NCI-H82 treated with DMSO at 0.1 percent for 48 hours (cell line): ENCODE measurements around the gene COG3.

Experiments used
- DNase-seq: peaks from one replicate; lab custom pipeline; 2025; ENCODE audit not compliant: unreplicated experiment; lab: John Stamatoyannopoulos, UW

COG3 gene

DNA sequence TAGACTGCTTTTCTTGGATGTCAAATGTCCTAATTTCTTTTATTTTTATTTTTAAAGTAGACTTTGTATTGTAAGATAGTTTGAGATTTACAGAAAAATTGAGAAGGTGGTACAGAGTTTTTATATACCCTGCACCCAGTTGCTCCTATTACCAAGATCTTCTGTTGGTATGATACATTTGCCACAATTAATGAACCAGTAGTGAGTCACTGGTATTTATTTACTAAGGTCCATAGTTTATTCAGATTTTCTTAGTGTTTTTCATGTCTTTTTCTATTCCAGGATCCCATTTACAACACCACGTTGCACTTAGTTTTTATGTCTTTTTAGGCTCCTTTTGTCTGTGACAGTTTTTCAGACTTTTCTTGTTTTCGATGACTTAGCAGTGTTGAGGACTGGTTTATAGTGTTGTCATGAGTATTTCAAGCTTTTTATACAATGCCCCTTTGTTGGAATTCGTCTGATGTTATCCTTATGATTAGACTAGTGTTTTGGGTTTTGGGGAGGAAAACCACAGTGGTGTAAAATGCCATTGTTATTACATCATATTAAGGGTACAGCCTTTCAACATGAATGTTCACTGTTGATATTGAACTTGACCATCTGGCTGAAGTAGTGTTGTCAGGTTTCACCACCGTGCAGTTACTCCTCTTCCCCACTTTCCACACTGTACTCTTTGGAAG lies 35.9 kb downstream of the COG3 start:
- DNase-seq, result no peak

DNA sequence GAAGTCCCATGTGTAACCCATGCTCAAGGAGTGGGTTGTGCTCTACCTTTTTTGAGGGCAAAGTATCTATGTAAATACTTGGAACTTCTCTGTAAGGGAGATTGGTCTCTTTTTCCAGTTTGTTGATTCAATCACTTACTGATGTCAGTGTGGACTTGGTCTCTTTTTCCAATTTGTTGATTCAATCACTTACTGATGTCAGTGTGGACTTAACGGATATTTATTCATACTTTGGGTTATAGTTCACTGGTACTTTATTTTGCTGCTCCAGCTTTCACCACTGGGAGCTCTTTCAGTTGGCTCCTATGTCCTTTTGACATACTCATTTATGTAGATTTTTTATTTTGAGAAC lies 36.4 kb downstream of the COG3 start:
- DNase-seq, result no peak

DNA sequence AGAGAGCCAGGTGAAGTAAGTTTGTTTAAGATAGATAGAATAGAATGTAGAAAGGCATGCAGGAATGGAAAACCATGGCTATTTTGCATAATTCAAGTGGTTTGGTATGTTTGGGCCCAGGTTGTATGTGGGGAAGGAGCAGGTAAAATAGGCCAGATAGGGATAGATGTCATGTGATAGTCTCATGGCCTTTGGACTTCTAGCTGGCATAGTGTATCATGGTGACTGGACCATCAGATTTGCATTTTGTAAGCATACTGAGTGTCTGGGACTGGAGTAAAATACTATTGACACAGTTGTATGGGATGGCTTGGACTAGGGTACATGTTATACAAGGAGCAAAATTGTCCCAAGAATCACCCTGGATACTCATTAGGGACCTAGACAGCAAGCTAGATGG lies 38.9 kb downstream of the COG3 start:
- DNase-seq, result no peak

DNA sequence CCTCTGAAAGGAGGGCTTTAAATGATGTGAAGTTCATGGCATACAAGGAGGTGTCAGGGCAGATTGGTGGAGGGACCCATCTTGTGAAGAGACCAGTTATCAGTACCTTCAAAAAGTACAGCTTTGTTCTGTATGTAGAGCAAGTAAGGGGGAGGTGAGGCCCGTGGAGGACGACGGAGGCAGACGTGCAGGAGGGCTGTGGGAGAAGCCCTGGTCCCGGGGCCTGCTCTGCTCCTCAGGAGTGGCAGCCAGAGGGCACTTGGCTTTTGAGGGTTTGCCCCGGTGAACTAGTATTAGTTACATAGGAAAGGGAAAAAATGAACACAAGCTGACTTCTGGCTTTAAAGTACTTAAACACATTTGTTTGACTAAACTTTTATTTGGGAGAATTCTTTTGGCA lies 42.1 kb downstream of the COG3 start:
- DNase-seq, result no peak

DNA sequence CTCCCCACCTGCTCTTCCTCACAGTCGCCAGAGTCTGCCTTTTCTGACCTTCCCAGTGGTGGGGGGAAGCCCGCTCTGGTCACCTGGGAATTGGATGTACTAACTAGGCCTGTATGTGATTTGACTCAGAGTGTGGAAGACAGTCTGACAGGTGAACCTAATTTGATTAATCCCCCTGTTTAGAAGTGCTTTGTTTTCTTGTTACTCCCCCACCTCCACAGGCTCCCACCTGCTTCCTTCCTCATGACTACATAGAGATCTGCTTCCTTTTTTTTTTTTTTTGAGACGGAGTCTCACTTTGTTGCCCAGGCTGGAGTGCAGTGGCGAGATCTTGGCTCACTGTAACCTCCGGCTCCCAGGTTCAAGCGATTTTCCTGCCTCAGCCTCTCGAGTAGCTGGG lies 44.0 kb downstream of the COG3 start:
- no peak for DNase-seq

DNA sequence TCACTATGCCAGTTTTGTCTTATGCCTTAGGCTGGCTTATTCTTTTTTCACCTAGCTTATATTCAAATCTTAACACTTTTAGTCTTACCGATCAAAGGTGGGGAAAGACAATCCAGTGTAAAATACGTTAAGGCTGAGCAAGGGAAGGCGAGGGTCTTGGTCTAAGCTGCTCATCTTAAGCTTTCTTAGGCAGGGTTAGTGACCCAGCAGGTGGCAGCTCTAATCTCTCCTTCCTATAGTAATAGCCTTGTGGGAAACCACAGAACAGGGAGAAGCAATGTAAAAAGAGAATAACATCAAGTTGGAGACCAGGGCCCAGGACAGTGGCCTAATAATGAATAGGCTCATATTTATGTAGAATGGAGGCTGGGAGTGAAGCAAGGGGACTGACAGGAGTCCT lies 45.9 kb downstream of the COG3 start:
- peak; percentile 90 for DNase-seq

DNA sequence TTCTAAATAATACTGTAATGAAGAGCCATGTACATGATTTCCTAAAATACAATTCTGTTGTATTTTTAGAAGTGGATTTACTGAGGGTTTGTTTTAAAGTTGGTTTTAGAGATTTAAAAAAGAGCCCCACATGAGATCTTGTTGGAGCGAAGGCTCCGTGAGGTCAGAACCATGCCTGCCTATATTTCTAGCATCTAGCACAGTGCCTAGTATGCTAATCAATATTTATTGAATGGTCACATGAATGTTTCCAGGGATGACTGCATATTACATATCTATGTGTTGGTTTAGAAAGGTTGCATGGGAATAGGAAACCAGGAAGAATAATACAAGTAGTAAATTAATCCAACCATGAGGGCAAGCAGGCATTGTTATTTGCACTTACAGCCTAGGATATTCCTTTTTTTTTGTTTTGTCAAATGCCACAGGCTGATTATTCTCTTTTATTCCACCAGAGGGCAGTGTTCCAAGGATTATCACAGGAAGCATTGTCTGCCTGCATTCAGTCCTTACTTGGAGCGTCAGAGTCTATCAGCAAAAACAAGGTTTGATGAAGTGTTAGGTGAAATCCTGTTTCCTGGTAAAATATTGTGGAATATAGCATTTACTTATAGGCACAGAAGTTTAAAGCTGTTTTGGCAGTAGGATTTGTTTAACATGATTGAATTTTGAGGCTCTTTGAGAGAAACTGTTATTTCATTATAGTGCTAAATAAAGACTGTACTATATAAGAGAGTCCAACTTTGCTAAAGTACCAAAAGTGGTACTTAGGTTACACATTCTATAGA lies 46.8 kb downstream of the COG3 start:
- DNase-seq, result peak; percentile 76

DNA sequence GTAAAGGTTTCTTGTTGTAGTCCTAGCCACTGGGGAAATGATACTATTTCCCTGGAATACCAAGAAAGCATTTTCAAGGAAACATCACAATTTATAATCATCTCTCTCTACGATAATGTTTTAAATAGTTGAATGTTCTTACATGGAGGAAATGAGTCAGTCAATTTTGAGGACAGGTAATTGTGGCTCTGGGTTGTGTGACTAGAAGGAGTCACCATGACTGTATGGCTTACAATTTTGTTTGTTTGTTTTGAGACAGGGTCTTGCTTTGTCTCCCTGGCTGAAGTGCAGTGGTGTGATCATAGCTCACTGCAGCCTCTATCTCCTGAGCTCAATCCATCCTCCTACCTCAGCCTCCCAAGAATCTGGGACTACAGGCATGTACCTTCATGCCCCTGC lies 47.4 kb downstream of the COG3 start:
- no peak for DNase-seq

DNA sequence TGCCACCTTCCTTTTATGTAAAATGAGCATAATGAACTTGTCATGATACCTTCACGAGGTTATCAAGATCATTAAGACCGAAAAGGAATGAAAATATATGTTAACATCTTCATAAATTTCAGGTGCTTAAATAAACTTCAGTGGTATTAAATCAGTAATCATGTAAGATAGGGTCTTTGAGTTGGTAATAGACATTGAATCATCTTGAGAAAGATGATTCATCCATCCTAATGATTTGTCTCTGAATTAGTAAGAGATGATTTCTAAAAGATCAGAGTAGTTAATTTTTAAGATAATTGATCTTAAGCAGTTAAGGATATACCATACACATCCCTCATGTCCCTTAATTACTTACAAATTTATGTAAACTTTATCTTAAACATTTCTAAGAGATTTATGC lies 52.0 kb downstream of the COG3 start:
- DNase-seq, result no peak

DNA sequence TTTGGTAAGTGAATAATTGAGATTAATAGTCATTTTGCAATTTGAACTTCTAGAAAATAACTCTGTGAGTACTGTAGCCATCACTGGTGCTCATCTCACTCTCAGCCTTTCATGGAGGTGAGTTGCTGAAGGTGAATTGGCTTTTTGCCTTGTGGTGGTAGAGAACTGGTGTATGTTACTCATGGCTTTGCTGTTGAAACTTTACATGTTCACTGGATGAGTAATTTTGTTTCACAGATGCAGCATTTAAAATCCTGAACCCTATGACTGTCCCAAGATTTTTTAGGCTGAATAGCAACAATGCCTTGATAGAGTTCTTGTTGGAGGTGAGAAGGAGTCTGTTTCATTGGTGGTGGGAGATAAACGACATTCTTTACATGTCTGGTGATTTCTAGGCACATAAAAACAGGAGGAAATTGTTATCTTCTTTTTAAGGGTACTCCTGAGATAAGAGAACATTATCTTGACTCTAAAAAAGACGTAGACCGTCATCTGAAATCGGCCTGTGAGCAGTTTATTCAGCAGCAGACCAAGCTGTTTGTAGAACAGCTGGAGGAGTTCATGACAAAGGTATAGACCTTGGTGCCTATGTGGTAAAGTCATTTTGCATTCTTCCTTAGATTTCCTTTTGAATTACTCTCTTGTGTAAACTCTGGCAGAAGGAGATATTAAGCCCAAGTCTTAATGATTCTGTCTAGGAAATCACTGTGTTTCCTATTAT lies 53.9 kb downstream of the COG3 start:
- DNase-seq, result no peak

DNA sequence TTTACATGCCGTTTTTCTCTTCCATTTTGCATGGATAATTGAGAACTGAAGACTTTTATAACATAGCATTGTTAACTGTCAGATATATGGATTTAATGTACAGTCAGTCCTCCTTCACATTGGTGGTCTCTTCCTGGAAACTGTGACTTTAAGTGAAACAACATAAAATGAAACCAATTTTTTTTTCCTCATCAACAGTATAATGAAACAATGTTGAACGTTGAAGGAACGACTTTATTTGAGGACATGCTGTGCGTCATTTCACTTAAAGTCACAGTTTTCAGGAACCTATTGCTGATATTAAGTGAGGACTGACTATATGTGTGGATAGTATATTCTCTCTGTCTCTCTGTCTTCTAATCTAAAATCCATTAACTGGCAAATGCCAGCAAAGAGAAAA lies 54.8 kb downstream of the COG3 start:
- no peak for DNase-seq

DNA sequence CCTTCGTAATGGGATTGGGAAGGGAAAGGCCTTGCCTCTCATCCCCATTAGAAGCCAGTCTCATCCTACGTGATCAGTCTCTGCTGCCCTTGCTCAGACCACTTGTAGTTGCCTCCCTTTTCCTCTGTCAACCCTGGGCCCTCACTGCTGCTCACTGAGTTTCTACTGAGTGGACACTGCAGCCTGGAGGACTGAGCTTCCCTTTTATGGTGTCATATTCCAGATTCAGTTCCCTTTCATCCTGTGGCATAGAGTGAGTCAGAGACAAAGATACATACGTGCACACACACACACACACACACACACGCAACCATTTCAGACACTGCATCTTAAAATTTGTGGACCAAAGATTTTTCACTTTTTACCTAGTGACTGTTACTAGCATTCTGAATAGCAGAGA lies 56.6 kb downstream of the COG3 start:
- no peak for DNase-seq

DNA sequence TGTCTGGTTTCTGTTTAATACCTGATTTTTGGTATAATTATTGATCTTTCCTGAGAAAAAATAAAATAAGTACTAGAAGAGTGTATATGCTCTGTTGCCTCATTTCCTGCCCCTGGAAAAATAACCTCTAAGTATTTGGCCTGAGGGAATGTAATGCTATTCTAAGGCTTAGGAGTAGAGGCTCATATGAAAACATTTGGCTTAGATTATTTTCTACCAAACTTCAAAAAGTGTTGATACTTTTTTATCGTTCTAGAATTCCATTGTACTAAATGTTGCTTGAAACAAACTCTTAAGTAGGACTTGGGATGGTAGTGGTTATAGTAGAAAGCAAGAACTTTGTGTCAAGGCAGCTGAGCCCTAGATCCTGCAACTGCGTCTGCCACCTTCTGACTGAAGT lies 57.8 kb downstream of the COG3 start:
- no peak for DNase-seq

DNA sequence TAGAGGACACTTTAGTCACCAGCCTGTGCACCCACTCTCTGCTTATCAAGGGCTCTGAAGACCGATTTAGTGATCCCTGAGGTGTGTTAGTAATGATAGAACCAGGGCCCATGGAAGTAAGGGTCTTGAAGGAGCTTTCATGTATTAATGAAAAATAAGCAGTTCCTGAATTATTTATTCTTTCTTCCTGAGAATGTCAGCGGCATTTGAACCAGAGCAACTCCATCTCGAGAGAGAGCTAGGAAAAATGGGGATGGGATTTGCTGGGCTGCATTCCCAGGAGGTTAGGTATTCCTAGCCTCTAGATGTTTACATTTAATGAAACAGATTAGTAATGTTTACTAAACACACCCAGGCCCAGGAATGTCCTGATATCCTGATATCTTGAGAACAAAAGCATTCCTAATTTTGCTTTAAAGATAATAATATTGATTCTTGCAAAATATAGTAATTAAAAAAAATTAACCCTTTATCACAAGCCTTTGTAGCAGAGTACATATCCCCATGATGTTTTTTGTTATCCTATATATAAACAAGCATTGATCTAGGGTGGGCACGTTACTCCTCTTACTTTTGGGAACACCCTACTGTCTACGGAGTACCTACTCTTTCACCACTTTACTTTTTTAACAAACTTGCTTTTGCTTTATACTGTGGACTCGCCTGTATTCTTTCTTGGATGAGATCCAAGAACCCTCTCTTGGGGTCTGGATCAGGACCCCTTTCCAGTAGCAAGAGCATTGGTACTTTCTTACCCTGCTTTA lies 63.1 kb downstream of the COG3 start:
- no peak for DNase-seq

DNA sequence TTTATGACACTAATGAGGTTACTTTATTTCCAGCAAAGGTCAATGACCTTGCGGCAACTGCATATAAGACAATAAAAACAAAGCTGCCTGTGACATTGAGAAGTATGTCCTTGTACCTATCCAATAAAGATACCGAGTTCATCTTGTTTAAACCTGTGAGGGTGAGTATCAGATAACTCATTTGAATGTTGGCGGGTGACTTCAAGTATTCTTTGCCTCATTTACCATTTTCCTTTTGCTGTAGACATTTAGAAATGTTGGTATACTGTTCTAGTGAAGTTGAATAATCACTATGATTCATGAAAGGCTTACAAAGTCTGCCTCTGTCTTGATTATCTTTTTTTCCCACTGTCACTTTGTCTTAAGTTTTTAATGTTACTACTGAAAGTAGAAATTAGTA lies 65.0 kb downstream of the COG3 start:
- DNase-seq, result no peak

DNA sequence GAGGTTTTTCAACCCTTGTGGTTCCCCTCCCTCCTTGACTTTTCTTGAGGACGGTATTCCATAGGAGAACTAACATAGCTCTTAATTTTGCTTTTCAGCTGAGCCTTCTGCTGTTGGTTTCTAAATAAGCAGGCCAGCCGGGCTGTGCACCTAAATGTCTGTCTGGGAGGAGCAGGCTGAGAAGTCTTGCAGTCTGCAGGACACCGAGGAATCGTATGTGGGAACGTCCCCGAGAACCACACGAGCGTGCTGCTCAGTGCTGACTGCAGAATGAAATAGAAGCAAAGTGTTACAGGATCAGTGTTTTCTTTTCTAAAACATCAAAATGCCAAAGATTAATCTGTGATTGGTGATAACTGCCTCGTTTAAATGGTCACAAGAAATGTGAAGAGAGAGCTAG lies 69.9 kb downstream of the COG3 start:
- DNase-seq, result no peak

DNA sequence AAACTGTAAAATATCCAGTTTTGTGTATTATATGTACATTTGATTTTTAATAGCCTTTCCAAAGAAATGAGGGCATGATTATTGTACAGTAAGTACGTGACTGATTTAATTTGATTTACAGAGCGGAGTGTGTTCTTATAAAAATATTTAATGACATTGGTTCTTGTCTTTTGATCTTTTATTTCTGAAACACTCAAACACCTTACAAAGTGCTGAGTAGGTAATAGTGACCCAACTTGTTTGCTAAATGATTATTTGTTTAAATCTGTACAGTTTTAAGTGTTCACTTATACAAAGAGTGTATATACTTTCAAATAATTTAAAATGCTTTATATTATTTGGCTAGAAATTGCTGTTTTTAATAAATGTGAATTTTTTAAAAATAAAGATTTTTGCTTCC lies 71.5 kb downstream of the COG3 start:
- no peak for DNase-seq

DNA sequence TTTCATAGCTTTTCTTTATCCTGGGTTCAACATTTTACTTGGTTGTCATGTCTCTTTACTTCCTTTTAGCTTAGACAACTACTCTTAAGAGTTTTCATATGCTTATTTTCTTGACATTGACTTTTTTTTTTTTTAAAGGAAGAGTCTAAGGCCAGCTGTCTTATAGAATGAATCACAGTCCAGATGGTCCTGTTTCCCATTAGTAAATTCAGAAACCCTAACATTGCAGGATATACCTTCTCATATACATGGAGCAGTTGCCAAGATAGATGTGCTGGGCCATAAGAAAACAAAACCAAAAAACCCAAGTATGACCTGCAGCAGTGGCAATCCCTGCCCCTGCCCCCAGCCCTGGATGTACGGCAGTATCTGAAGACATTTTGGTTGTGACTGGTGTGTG lies 72.8 kb downstream of the COG3 start:
- DNase-seq, result no peak

DNA sequence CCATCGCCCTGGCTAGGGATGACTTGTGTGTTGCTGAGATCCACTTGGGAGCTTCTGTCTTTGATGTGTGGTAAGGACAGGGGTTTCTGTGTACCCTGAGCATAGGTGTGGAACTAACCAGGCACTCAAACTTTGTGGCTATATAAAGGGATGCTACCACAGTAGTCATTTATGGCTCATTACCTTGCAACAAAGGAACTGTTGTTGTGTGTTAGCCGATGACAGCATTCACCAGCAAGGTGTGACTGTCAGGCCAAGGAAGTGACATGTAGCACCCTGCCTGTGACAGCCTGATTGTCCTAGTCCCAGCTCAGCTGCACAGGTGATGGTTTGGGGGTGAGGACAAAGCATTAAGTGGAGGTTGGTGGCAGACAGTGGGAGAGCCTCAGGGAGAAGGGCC lies 73.6 kb downstream of the COG3 start:
- DNase-seq, result no peak

DNA sequence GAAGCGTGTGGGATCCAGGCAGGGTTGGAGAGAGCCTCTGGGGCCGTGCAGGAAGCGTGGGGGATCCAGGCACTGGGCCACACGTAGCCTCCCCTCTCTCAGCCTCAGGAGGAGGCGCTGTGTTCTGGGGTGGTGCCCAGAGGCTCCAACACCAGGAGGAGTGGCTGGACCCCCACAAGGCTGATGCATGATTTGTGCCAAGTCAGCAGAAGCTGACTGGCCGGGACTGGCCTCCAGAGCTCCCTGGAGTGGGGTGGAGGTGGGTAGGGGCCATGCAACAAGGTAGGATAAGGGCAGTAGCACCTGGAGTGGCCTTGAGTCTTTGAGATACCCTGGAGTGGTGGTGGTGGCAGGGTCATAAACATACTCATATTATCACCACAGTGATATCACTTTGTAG lies 75.5 kb downstream of the COG3 start:
- no peak for DNase-seq

DNA sequence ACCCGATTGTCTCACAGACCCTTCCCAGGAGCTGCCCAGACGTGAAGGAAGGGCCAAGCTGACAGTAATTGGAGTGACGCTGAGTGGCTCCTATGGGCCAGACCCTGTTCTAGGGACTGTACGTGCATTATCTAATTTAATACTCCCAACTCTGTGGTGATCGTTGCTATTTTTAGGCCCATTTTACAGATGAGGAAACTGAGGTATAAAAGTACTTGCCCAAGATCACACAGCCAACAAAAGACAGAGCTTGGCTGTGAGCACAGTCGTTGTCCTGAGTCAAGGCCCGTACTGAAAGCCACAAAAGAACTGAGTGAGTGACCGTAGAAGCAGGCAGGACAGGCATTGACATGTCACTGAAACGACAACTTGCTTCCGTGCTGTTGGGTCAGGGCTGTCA lies 76.1 kb downstream of the COG3 start:
- no peak for DNase-seq

DNA sequence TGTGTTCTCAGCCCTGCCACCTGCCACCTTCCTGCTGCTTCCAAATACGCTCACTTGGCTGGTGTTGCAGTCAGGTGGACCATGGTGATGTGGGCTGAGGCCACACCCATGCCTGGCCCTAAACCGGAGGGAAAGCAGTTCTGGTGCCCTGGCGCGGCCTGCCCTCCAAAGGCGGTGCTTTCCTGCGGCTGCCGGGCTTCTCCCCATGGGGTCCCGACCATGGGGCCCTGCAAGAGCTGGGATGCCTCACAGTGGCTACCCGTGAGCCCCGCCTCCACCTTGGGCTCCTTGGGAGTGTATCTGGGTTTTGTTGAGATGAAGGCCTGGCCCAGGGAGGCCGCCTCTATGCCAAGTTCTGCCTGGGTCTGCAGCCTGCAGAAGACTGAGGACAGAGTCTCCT lies 77.1 kb downstream of the COG3 start:
- DNase-seq, result no peak
